Measurements from ENCODE around the gene RC3H2. TPM values are rescaled to one million over a fixed set of nuclear protein-coding genes. Genes with fewer than 3 reads are reported as not detected.

RC3H2 gene
- total and polyA plus RNA-seq, 2 of the 8 experiments (the other 6 are each of a cell fraction or from before 2014, with no cell fraction given): 11.2 to 38.4 TPM

Small RNA genes lying within 50 kb of the gene (small RNA-seq; reads per million reads assigned to genes)
- gene RNY1P15 (ENCODE audit: insufficient read depth): not detected
- 44.2 reads per million, percentile 96 among the genes with 10 or more reads in this experiment for gene SNORD90 (ENCODE audit: insufficient read depth)

Other genes starting within 250 kb of the RC3H2 start
- not detected in 2 replicates for gene OR1B1, start 247.7 kb downstream of the RC3H2 start, total RNA-seq (2021; fragmentation: NEBNext Ultra II Directional; extraction: Animal tissue kit (Norgen Biotek cat#: 25700))
- not detected in 2 replicates for gene OR1B1, start 247.7 kb downstream of the RC3H2 start, polyA plus RNA-seq (2011; rRNA removed)
- not detected in 2 replicates for gene OR1L1, start 243.6 kb downstream of the RC3H2 start, total RNA-seq (2021; fragmentation: NEBNext Ultra II Directional; extraction: Animal tissue kit (Norgen Biotek cat#: 25700))
- gene OR1L1, start 243.6 kb downstream of the RC3H2 start, polyA plus RNA-seq (2011; rRNA removed): not detected in 2 replicates
- gene OR1L3, start 230.2 kb downstream of the RC3H2 start, total RNA-seq (2021; fragmentation: NEBNext Ultra II Directional; extraction: Animal tissue kit (Norgen Biotek cat#: 25700)): not detected in 2 replicates
- gene OR1L3, start 230.2 kb downstream of the RC3H2 start, polyA plus RNA-seq (2011; rRNA removed): not detected in 2 replicates
- gene OR1L4, start 181.4 kb downstream of the RC3H2 start, total RNA-seq (2021; fragmentation: NEBNext Ultra II Directional; extraction: Animal tissue kit (Norgen Biotek cat#: 25700)): not detected in 2 replicates
- gene OR1L4, start 181.4 kb downstream of the RC3H2 start, polyA plus RNA-seq (2011; rRNA removed): not detected in 2 replicates
- gene OR1L6, start 163.1 kb downstream of the RC3H2 start, total RNA-seq (2021; fragmentation: NEBNext Ultra II Directional; extraction: Animal tissue kit (Norgen Biotek cat#: 25700)): not detected in 2 replicates
- gene OR1L6, start 163.1 kb downstream of the RC3H2 start, polyA plus RNA-seq (2011; rRNA removed): not detected in 2 replicates
- not detected in 2 replicates for gene OR5C1, start 116.4 kb downstream of the RC3H2 start, total RNA-seq (2021; fragmentation: NEBNext Ultra II Directional; extraction: Animal tissue kit (Norgen Biotek cat#: 25700))
- gene OR5C1, start 116.4 kb downstream of the RC3H2 start, polyA plus RNA-seq (2011; rRNA removed): not detected in 2 replicates
- gene OR1K1, start 105.2 kb downstream of the RC3H2 start, total RNA-seq (2021; fragmentation: NEBNext Ultra II Directional; extraction: Animal tissue kit (Norgen Biotek cat#: 25700)): not detected in 2 replicates
- gene OR1K1, start 105.2 kb downstream of the RC3H2 start, polyA plus RNA-seq (2011; rRNA removed): not detected in 2 replicates
- gene PDCL, start 76.8 kb downstream of the RC3H2 start, total RNA-seq (2021; fragmentation: NEBNext Ultra II Directional; extraction: Animal tissue kit (Norgen Biotek cat#: 25700)): 21.8 and 24.6 TPM in 2 replicates
- 5.4 and 7.1 TPM in 2 replicates for gene PDCL, start 76.8 kb downstream of the RC3H2 start, polyA plus RNA-seq (2011; rRNA removed)
- gene ZBTB6, start 8.0 kb upstream of the RC3H2 start, total RNA-seq (2021; fragmentation: NEBNext Ultra II Directional; extraction: Animal tissue kit (Norgen Biotek cat#: 25700)): 9.3 and 10.0 TPM in 2 replicates
- gene ZBTB6, start 8.0 kb upstream of the RC3H2 start, polyA plus RNA-seq (2011; rRNA removed): 1.6 and 2.0 TPM in 2 replicates
- 7.3 and 7.4 TPM in 2 replicates for gene ZBTB26, start 26.2 kb upstream of the RC3H2 start, total RNA-seq (2021; fragmentation: NEBNext Ultra II Directional; extraction: Animal tissue kit (Norgen Biotek cat#: 25700))
- 3.6 and 5.7 TPM in 2 replicates for gene ZBTB26, start 26.2 kb upstream of the RC3H2 start, polyA plus RNA-seq (2011; rRNA removed)
- 33.3 and 38.3 TPM in 2 replicates for gene RABGAP1, start 35.7 kb upstream of the RC3H2 start, total RNA-seq (2021; fragmentation: NEBNext Ultra II Directional; extraction: Animal tissue kit (Norgen Biotek cat#: 25700))
- gene RABGAP1, start 35.7 kb upstream of the RC3H2 start, polyA plus RNA-seq (2011; rRNA removed): 11.6 and 15.7 TPM in 2 replicates
- 0.58 and 0.65 TPM in 2 replicates for gene GPR21, start 128.3 kb upstream of the RC3H2 start, total RNA-seq (2021; fragmentation: NEBNext Ultra II Directional; extraction: Animal tissue kit (Norgen Biotek cat#: 25700))
- gene GPR21, start 128.3 kb upstream of the RC3H2 start, polyA plus RNA-seq (2011; rRNA removed): 0.61 and 0.71 TPM in 2 replicates